Activated naive CD4-positive, alpha-beta T cell treated with anti-CD3 and anti-CD28 coated beads, Interleukin-2, amount 50 U/mL, for 24 hours (primary cell): ENCODE results near the gene P2RX7.
A peak's percentile ranks its signal among the peaks of the same experiment; 100 is the strongest.

ENCODE experiments used
- H3K27ac Mint-ChIP-seq: one replicate; pipeline ENCODE4 v1.8.0; 2021; ENCODE audit warnings: mild to moderate bottlenecking, mixed read lengths
- H3K27me3 Mint-ChIP-seq: one replicate; pipeline ENCODE4 v1.8.0; 2021; ENCODE audit warnings: mixed read lengths
- H3K36me3 Mint-ChIP-seq: one replicate; pipeline ENCODE4 v1.8.0; 2021; ENCODE audit warnings: mixed read lengths
- H3K4me1 Mint-ChIP-seq: one replicate; pipeline ENCODE4 v1.8.0; 2021; ENCODE audit warnings: mixed read lengths
- H3K4me3 Mint-ChIP-seq: one replicate; pipeline ENCODE4 v1.8.0; 2021; ENCODE audit warnings: mild to moderate bottlenecking, mixed read lengths
- H3K9me3 Mint-ChIP-seq: one replicate; pipeline ENCODE4 v1.8.0; 2021; ENCODE audit warnings: mixed read lengths

Gene P2RX7

DNA sequence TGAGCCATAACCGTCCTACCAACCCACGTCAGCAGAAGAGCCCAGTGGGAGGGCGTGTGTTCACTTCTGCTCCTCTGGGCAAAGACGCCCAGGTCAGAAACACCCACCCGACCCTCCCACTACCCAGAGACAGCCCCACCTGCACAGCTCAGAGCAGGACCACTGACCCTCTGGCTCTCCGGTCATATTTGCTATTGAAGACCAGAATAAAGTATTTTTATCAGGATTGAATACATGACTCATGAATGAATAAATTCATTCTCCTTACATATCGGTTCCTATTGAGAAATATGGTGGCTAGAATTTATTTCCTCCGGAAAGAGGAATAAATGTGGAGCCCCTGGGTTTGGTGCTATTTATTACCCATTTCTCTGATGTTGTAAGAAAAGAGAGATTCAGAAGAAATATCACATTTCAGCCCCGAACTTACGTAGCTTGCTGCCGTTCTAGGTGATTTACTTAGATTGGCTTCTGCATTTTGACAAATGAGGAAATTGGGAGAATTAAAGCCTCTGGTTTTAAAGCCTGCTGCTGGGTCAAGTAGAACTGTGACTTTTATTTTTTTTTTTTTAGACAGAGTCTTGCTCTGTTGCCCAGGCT is 36.4 kb upstream of the P2RX7 start:
- no peak overlapping the region for H3K27ac Mint-ChIP-seq
- peak overlapping the region; percentile 87 for H3K4me3 Mint-ChIP-seq
- no peaks in the 10 kb centered on the region for H3K9me3 Mint-ChIP-seq
- H3K36me3 Mint-ChIP-seq = no peaks in the 10 kb centered on the region
- peaks cover 46% of the 10 kb centered on the region for H3K4me1 Mint-ChIP-seq
- H3K27me3 Mint-ChIP-seq = no peaks in the 10 kb centered on the region

DNA sequence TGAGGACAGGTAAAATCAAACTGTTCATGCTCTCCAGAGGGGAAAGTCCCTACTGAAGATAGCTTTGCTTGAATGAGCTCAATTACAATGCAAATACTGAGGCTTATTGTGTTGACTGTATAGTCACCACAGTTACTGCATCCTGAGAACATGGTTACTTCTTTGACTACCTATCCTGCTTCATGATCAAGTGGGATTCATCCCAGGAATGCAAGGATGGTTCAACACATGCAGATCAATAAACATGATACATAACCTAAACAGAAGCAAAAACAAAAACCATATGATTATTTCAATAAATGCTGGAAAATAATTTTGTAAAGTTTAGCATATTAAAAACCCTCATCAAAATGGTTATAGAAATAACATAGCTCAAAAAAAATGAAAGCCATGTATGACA is 32.9 kb upstream of the P2RX7 start:
- Mint-ChIP-seq H3K9me3 (no peaks in the 10 kb centered on the region), H3K27me3 (no peaks in the 10 kb centered on the region), H3K4me1 (peaks cover 18% of the 10 kb centered on the region), H3K4me3 (no peak overlapping the region), H3K36me3 (no peaks in the 10 kb centered on the region), H3K27ac (no peak overlapping the region)

DNA sequence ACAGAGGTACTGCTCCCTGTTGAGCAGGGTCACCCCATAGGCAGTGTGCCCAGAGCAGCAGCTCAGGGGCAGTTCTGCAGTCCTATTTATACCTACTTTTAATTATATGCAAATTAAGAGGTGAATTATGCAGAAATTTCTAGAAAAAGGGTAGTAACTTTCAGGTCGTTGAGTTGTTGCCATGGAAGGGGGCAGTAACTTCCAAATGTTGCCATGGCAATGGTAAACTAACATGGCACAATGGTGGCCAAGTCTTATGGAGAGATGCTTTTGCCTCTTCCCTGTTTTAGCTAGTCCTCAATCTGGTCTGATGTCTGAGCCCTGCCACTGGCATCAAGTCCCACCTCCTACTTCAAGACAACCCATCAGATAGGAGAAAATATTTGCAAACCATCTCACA is 30.4 kb upstream of the P2RX7 start:
- H3K27ac Mint-ChIP-seq = no peak overlapping the region
- H3K27me3 Mint-ChIP-seq = no peaks in the 10 kb centered on the region
- H3K4me1 Mint-ChIP-seq = no peaks in the 10 kb centered on the region
- H3K4me3 Mint-ChIP-seq = no peak overlapping the region
- H3K9me3 Mint-ChIP-seq = no peaks in the 10 kb centered on the region
- H3K36me3 Mint-ChIP-seq = no peaks in the 10 kb centered on the region

DNA sequence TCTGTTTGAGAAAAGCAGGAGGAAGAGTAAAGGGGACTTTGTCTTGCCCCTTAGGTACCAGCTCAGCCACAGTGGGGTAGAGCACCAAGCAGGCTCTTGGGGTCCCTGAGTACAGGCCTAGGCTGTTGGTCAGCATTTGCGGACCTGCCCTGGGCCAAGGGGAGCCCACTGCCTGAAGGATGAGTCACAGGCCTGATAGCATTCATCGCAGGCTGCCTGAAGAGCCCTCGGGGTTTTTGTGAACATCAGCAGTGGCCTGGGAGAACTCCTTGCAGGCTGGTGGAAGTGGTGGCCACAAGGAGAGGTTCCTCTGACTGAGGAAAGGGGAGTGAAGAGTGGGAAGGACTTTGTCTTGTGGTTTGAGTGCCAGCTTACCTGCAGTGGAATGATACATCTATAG is 25.0 kb upstream of the P2RX7 start:
- no peaks in the 10 kb centered on the region for H3K9me3 Mint-ChIP-seq
- no peaks in the 10 kb centered on the region for H3K27me3 Mint-ChIP-seq
- H3K27ac Mint-ChIP-seq = no peak overlapping the region
- H3K36me3 Mint-ChIP-seq = no peaks in the 10 kb centered on the region
- H3K4me1 Mint-ChIP-seq = peaks cover 5% of the 10 kb centered on the region
- H3K4me3 Mint-ChIP-seq = no peak overlapping the region

DNA sequence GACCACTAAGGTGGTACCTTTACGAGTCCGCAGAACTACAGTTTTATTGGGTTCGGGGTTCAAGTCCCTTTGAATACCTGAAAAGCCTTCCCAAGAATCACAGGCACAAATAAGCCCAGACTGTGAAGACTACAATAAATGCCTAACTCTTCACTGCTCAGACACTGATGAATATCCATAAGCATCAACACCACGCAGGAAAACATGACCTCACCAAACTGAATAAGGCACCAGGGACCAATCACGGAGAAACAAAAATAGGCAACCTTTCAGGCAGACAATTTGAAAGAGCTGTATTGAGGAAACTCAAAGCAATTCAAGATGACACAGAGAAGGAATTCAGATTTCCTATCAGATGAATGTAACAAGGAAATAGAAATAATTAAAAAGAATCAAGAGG is 24.2 kb upstream of the P2RX7 start:
- H3K27ac Mint-ChIP-seq = no peak overlapping the region
- no peak overlapping the region for H3K4me3 Mint-ChIP-seq
- no peaks in the 10 kb centered on the region for H3K9me3 Mint-ChIP-seq
- H3K4me1 Mint-ChIP-seq = peaks cover 5% of the 10 kb centered on the region
- H3K27me3 Mint-ChIP-seq = no peaks in the 10 kb centered on the region
- H3K36me3 Mint-ChIP-seq = no peaks in the 10 kb centered on the region

DNA sequence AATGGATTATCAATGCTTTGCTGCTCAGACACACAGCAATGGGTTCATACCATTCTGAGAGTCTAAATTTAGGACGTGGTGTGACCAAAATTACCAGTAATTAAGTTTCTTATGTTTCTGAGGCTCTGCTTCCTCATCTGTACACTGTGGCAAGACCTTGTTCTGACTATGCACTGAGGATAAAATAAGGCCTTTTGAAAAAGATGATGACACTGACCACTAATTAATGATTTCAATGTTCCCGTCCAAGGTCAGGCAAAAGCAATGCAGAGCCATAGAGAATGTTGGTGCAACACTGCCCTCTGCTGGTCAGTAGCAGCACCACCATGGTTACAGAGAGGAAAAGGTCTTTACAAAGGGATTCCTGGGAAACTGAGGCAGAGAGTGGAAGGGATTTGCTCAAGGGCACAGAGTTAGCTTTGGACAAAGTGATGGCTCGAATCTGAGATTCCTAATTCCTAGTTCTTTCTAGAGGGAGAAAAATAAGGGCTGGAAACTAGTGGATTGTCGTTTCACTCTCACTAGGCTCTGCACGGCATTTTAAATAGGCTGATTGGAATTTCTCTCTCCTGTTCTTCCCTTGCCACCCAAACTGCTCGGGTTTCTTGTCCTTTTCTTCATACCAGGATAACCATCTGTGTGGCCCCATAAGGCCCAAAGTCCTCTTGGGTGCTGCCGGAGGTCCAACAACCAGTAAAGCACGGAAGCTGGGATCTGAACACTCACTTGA is 22.3 kb upstream of the P2RX7 start:
- Mint-ChIP-seq H3K27me3 (no peaks in the 10 kb centered on the region), H3K36me3 (no peaks in the 10 kb centered on the region), H3K4me3 (no peak overlapping the region), H3K4me1 (peaks cover 5% of the 10 kb centered on the region), H3K9me3 (no peaks in the 10 kb centered on the region), H3K27ac (peak overlapping the region; percentile 37)

DNA sequence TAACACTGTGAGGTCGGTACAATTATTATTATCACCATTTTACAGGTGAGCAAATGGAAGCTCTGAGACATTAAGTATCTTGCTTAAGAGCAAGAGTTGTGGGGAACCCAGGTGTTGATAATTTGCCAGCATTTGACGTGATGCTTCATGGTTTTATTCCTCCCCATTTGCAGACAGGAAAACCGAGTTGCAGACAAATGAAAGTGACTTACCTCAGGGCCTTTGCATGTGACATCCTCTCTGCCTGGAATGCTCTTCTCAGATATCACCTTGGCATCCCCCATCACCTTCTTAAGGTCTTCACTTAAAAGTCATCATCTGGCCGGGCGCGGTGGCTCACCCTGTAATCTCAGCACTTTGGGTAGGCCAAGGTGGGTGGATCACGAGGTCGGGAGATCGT is 21.0 kb upstream of the P2RX7 start:
- Mint-ChIP-seq H3K36me3 (no peaks in the 10 kb centered on the region), H3K4me1 (peaks cover 5% of the 10 kb centered on the region), H3K27ac (no peak overlapping the region), H3K4me3 (no peak overlapping the region), H3K9me3 (no peaks in the 10 kb centered on the region), H3K27me3 (no peaks in the 10 kb centered on the region)

DNA sequence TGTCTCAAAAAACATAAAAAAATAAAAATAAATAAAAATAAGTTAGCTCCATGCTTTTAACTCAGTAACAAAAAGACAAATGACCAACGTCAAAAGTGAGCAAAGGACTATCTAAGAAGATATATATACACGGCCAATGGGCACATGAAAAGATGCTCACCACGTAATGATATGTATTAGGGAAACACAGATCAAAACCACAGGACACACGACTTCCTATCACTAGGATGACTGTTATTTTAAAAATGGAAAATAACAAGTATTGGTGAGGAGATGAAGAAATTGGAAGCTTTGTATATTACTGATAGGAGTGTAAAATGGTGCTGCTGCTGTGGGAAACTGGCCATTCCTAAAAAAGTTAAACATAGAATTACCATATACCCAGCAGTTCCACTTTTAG is 20.2 kb upstream of the P2RX7 start:
- H3K27me3 Mint-ChIP-seq = no peaks in the 10 kb centered on the region
- no peaks in the 10 kb centered on the region for H3K36me3 Mint-ChIP-seq
- H3K9me3 Mint-ChIP-seq = no peaks in the 10 kb centered on the region
- no peak overlapping the region for H3K27ac Mint-ChIP-seq
- H3K4me3 Mint-ChIP-seq = no peak overlapping the region
- H3K4me1 Mint-ChIP-seq = peaks cover 5% of the 10 kb centered on the region

DNA sequence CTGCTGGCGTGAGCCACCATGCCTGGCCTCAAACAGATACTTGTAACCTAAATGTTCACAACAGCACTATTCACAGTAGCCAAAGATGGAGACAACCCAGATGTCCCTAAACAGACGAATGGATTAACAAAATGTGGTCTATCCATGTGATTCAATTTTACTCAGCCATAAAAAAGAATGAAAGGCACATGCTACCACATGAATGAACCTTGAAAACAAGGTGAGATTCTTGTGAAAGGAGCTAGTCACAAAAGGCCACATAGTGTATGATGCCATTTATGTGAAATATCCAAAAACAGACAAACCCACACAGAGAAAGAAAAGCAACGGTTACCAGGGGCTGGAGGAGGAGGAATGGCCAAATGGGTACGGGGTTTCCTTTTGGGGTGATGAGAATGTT is 19.6 kb upstream of the P2RX7 start:
- peaks cover 5% of the 10 kb centered on the region for H3K4me1 Mint-ChIP-seq

DNA sequence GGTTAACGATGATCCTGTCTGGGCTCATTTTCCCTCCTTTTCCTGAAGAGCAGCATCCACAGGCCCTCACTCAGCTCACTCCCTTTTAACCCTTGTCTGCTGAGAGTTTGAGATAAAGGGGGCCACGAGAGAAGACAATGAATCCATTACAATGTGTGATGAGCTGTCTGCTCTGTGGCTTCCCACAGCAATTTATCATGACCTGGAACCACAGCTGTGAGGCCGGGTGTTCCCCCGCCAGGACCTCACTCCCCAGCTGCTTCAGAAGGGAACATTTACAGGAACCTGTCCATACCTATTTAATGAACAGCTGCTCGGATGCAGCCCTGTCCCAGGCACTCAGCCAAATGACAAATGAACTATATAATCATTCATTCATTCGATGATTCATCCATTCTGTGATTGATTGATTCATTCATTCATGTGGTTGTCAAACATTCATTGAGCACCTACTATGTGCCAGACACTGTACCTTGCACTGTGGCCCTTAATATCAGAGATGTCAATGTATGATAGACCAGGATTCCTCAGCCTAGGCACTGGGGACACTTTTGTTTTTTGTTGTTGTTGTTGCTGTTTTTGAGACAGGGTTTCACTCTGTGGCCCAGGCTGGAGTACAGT is 18.5 kb upstream of the P2RX7 start:
- Mint-ChIP-seq H3K9me3 (no peaks in the 10 kb centered on the region), H3K27ac (no peak overlapping the region), H3K4me1 (peaks cover 5% of the 10 kb centered on the region), H3K36me3 (no peaks in the 10 kb centered on the region), H3K4me3 (no peak overlapping the region), H3K27me3 (no peaks in the 10 kb centered on the region)

More for the DNA sequence above, 19.6 kb upstream of the P2RX7 start:
- H3K27ac Mint-ChIP-seq = no peak overlapping the region
- no peak overlapping the region for H3K4me3 Mint-ChIP-seq
- no peaks in the 10 kb centered on the region for H3K9me3 Mint-ChIP-seq
- no peaks in the 10 kb centered on the region for H3K36me3 Mint-ChIP-seq
- no peaks in the 10 kb centered on the region for H3K27me3 Mint-ChIP-seq

DNA sequence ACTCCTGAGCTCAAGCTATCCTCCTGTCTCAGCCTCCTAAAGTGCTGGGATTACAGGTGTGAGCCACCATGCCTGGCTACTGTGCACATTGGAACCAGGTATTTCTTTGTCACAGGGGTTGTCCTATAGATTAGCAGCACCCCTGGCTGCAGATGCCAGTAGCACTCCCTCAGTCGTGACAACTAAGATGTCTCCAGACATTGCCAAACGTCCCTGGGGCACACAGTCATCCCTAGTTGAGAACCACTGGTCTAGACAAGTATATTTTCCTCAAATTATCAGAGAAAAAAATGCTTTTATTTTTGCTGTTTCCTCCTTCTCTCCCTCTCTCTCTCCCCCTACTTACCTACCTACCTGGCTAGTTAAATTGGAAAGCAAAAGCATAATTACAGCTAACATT is 17.9 kb upstream of the P2RX7 start:
- Mint-ChIP-seq H3K27ac (peak overlapping the region; percentile 3), H3K27me3 (no peaks in the 10 kb centered on the region), H3K4me3 (no peak overlapping the region), H3K9me3 (no peaks in the 10 kb centered on the region), H3K36me3 (no peaks in the 10 kb centered on the region), H3K4me1 (peaks cover 5% of the 10 kb centered on the region)

DNA sequence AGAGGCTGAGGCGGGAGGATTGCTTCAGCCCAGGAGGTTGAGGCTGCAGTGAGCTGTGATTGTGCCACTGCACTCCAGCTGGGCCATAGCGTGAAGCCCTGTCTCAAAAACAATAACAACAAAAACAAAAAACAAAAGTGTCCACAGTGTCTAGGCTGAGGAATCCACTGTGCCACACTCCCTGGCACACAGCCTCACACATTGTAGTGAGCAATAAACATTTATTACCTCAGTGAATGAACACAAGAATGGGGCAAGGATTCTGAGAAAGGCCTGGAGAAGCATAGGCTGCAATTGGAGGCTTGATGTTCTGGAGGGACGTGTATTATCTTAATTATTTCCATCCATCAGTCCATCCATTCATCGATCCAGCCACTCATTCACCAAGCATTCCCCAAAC is 17.1 kb upstream of the P2RX7 start:
- H3K27ac Mint-ChIP-seq = no peak overlapping the region
- H3K9me3 Mint-ChIP-seq = no peaks in the 10 kb centered on the region
- H3K36me3 Mint-ChIP-seq = no peaks in the 10 kb centered on the region
- H3K4me3 Mint-ChIP-seq = no peak overlapping the region
- peaks cover under 1% of the 10 kb centered on the region for H3K4me1 Mint-ChIP-seq
- H3K27me3 Mint-ChIP-seq = no peaks in the 10 kb centered on the region

DNA sequence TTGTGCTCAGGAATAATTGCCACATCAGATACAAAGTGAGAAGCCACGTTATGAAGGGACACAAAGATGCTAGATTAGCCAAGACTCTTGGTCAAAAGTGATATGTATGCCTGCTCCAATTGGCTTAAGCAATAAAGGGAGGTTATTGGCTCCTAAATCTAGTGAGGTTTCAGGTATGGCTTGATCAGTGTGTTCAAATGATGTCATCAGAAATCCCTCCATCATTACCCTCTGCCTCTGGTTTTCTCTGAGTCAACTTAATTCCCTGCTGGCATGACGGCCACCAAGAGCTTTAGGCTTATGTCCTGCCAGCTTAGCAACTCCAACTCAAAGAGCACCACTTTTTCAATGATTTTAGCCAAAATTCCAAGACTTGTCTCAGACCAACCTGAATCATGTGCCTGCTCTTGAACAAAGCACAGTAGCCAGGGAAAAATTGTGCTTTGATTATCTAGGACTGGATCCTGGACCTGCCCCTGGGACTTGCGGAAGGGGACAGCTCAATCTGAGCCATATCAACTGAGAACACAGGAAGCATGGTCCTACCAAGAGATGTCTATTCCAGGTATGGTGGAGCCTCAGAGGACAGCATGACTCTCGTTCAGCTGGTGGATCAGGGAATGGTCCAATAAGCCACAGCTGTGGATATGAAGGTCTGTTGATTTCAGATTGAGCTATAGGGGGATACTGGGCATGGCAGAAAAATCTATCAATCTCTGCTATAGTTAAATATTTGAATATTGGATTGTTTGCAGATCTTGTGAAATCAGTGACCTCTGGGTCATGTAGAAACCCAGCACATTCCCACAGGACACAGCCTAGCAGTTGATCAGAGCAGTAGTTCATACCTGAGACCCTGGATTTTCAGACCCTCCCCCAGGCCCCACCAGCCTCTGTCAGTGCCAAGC is 16.1 kb upstream of the P2RX7 start:
- Mint-ChIP-seq H3K9me3 (no peaks in the 10 kb centered on the region), H3K27me3 (no peaks in the 10 kb centered on the region), H3K4me3 (no peak overlapping the region), H3K27ac (no peak overlapping the region), H3K4me1 (no peaks in the 10 kb centered on the region), H3K36me3 (no peaks in the 10 kb centered on the region)

DNA sequence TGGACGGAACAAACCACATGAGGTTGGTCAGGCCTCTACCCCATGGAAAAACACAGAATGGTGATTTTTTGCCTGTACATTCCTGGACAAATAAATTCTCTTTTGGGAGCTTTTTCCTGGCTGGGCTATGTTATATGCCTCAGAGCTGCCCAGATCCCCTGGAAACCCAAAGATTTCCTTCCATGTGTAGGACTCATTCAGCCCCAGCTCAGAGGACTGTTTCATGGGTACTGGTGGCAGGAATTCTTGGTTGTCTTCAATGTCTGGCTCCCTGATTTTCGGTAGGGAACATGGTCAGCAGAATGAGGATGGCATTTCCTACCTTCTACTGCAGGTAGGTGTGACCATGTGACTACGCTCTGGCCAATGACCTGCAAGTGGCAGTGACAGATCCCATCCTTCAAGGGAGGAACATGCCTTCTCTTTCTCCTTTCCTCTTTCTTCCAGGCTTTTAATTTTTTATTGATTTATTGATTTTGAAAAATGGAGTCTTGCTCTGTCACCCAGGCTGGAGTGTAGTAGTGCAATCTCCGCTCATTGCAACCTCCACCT is 15.4 kb upstream of the P2RX7 start:
- Mint-ChIP-seq H3K4me3 (no peak overlapping the region), H3K27me3 (no peaks in the 10 kb centered on the region), H3K4me1 (no peaks in the 10 kb centered on the region), H3K27ac (no peak overlapping the region), H3K36me3 (no peaks in the 10 kb centered on the region), H3K9me3 (no peaks in the 10 kb centered on the region)

DNA sequence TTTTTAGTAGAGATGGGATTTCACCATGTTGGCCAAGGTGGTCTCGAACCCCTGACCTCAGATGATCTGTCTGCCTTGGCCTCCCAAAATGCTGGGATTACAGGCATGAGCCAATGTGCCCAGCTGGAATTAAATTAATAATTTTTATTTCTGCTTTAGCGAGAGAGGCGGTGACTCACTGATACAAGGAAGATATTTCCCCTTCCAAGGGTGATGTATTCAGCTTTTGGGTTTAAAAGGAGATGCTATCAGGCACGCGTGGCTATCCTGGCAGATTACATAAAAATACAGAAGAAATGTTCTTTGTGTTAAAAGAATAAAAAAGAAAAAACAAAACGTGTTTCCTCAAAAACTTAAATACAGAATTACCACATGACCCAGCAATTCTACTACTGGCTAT is 12.4 kb upstream of the P2RX7 start:
- H3K9me3 Mint-ChIP-seq = no peaks in the 10 kb centered on the region
- H3K36me3 Mint-ChIP-seq = no peaks in the 10 kb centered on the region
- H3K27ac Mint-ChIP-seq = no peak overlapping the region
- no peaks in the 10 kb centered on the region for H3K27me3 Mint-ChIP-seq
- peaks cover 21% of the 10 kb centered on the region for H3K4me1 Mint-ChIP-seq
- H3K4me3 Mint-ChIP-seq = no peak overlapping the region
